Cardiac muscle cell (in vitro differentiated cells and primary cell): Measurements from ENCODE around the gene TMEM247. TPM values are rescaled to one million over a fixed set of nuclear protein-coding genes. Genes with fewer than 3 reads are reported as not detected.

Source experiments
- DNase-seq, 2 donors: peaks; one replicate each; pipeline versions ENCODE4 v3.0.0 to v3.0.0-alpha.2; 2010 to 2017; ENCODE audit warnings: low read depth in 1 of 2, low spot score in 1 of 2
- H3K27ac ChIP-seq: fragments of 200-600 bp; sonication (generic); 2 replicates; pipeline ENCODE4 v1.5.1; 2016
- H3K27me3 ChIP-seq: fragments of 200-600 bp; sonication (generic); 2 replicates; pipeline ENCODE4 v1.6.0; 2016; ENCODE audit warnings: control low read depth
- H3K36me3 ChIP-seq: fragments of 200-600 bp; sonication (generic); 2 replicates; pipeline ENCODE4 v1.5.1; 2016; ENCODE audit warnings: control low read depth
- H3K4me1 ChIP-seq: fragments of 200-600 bp; sonication (generic); 2 replicates; pipeline ENCODE4 v1.8.1; 2017; ENCODE audit warnings: low read depth, mild to moderate bottlenecking, mixed run types
- H3K4me3 ChIP-seq: fragments of 200-600 bp; sonication (generic); 2 replicates; pipeline ENCODE4 v1.5.1; 2016; ENCODE audit warnings: mild to moderate bottlenecking
- H3K9me3 ChIP-seq: fragments of 200-600 bp; sonication (generic); 2 replicates; pipeline ENCODE4 v1.5.1; 2017; ENCODE audit warnings: low read depth, mild to moderate bottlenecking, control low read depth
- CTCF ChIP-seq: IDR thresholded peaks from 2 replicates; pipeline ENCODE4 v1.5.1; 2012; ENCODE audit warnings: low read depth, mild to moderate bottlenecking, low read length
- polyA plus RNA-seq: library from polyadenylated mRNA; unstranded; fragments of >200 nt; fragmentation: Nextera tagmentation; extraction: Ambion mirVana; gene quantifications from 2 replicates; pipeline ENCODE4 v1.2.1, GENCODE V29; 2016
- total RNA-seq: library from RNA; depleted of rRNA; stranded (reverse); fragments of >200 nt; gene quantifications from 2 replicates; pipeline ENCODE4 v1.2.3, GENCODE V29; 2016

TMEM247 gene
- total and polyA plus RNA-seq, 2 experiments from 2014 or later = not detected

GRCh38 chr2:46482490-46482889, 3.1 kb downstream of the TMEM247 start:
- no peak overlapping the region for H3K4me3 ChIP-seq
- H3K36me3 ChIP-seq = no peaks in the 10 kb centered on the region
- no peak for TF ChIP-seq CTCF
- no peak for DNase-seq
- H3K4me1 ChIP-seq = no peaks in the 10 kb centered on the region
- no peaks in the 10 kb centered on the region for H3K27me3 ChIP-seq
- H3K27ac ChIP-seq = no peak overlapping the region
- no peaks in the 10 kb centered on the region for H3K9me3 ChIP-seq

GRCh38 chr2:46485002-46485401, 5.6 kb downstream of the TMEM247 start:
- Histone ChIP-seq H3K9me3 (no peaks in the 10 kb centered on the region), H3K4me3 (no peak overlapping the region), H3K36me3 (no peaks in the 10 kb centered on the region), H3K27ac (no peak overlapping the region), H3K4me1 (peaks cover 12% of the 10 kb centered on the region), H3K27me3 (no peaks in the 10 kb centered on the region)
- DNase-seq = no peak
- no peak for TF ChIP-seq CTCF

GRCh38 chr2:46486436-46486835, 7.1 kb downstream of the TMEM247 start:
- no peak for DNase-seq
- Histone ChIP-seq H3K27me3 (no peaks in the 10 kb centered on the region), H3K4me1 (peaks cover 26% of the 10 kb centered on the region), H3K4me3 (no peak overlapping the region), H3K9me3 (no peaks in the 10 kb centered on the region), H3K36me3 (no peaks in the 10 kb centered on the region), H3K27ac (no peak overlapping the region)
- TF ChIP-seq CTCF = no peak

- no peaks in the 10 kb centered on the region for H3K9me3 ChIP-seq
- H3K27me3 ChIP-seq = no peaks in the 10 kb centered on the region
- DNase-seq = peak in 1 of 2 donors; percentile 80
- no peaks in the 10 kb centered on the region for H3K36me3 ChIP-seq
- peaks cover 32% of the 10 kb centered on the region for H3K4me1 ChIP-seq
- TF ChIP-seq CTCF = no peak
- H3K4me3 ChIP-seq = no peak overlapping the region
- no peak overlapping the region for H3K27ac ChIP-seq
These were observed 8.4 kb downstream of the TMEM247 start for GRCh38 chr2:46487667-46488335.

GRCh38 chr2:46488389-46488788, 9.0 kb downstream of the TMEM247 start:
- no peak overlapping the region for H3K4me3 ChIP-seq
- no peaks in the 10 kb centered on the region for H3K36me3 ChIP-seq
- H3K27me3 ChIP-seq = no peaks in the 10 kb centered on the region
- peaks cover 35% of the 10 kb centered on the region for H3K4me1 ChIP-seq
- no peak for DNase-seq
- no peaks in the 10 kb centered on the region for H3K9me3 ChIP-seq
- no peak for TF ChIP-seq CTCF
- H3K27ac ChIP-seq = no peak overlapping the region
